Measurements from ENCODE around the gene THAP10. TPM values are rescaled to one million over a fixed set of nuclear protein-coding genes. Genes with fewer than 3 reads are reported as not detected.
"Not testable (repeated sequence)": the region's sequence is repeated elsewhere in the genome, so short reads cannot be mapped to it uniquely, and the experiment has no call there.

The THAP10 gene
- total RNA-seq, 1 donor = 2.6 TPM

- DNase-seq (ENCODE audit: low read depth) = no peak
- H3K4me3 ChIP-seq (ENCODE audit: low read depth, low read length) = no peak overlapping the region
- TF ChIP-seq, protein P1, sequence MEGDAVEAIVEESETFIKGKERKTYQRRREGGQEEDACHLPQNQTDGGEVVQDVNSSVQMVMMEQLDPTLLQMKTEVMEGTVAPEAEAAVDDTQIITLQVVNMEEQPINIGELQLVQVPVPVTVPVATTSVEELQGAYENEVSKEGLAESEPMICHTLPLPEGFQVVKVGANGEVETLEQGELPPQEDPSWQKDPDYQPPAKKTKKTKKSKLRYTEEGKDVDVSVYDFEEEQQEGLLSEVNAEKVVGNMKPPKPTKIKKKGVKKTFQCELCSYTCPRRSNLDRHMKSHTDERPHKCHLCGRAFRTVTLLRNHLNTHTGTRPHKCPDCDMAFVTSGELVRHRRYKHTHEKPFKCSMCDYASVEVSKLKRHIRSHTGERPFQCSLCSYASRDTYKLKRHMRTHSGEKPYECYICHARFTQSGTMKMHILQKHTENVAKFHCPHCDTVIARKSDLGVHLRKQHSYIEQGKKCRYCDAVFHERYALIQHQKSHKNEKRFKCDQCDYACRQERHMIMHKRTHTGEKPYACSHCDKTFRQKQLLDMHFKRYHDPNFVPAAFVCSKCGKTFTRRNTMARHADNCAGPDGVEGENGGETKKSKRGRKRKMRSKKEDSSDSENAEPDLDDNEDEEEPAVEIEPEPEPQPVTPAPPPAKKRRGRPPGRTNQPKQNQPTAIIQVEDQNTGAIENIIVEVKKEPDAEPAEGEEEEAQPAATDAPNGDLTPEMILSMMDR (IDR thresholded peaks at IDR 0.05; ENCODE audit: insufficient read depth, low read depth, low read length) = no peak
These were observed 11.5 kb downstream of the THAP10 start for GRCh38 chr15:70880781-70881180.

DNA sequence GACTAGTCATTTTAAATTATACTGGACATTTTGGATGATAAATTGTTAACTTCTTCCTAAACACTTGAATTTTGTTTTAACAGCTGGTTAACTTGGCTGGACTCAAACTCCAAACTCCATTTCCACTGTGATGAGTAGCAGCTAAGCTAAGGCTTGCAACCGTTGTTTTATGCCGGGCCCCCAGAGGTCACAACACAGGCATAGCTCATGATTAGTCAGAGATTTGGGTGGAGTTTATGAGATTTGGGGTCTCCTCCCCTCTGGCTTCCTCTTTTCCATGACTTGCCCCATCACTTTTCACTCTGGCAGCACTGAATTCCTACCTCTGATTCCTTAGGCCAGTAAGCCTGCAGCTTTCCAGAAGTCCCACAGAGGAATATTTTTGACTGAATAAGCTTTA lies 12.8 kb downstream of the THAP10 start:
- H3K4me3 ChIP-seq (ENCODE audit: low read depth, low read length) = no peak overlapping the region
- TF ChIP-seq, protein P1 (IDR thresholded peaks at IDR 0.05; ENCODE audit: insufficient read depth, low read depth, low read length) = no peak
- no peak for DNase-seq (ENCODE audit: low read depth)

DNA sequence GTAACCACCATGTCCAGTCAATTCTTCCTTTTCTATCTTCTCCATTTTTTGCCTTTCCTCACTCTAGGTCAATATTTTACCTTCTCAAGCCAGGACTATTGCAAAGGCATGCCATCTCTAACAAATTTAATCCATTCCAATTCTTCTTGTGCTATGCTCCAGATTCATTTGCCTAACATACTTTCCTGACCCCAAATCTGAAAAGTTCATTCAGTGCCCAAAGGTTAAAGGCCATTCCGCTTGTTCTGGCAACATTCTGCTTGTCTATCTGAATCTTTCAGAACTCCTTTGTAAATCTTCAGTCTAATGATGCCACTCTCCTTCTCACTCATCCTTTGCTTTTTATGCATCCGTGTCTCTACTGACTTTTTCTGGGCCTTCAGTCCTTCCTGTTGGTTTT lies 15.6 kb downstream of the THAP10 start:
- no peak overlapping the region for H3K4me3 ChIP-seq (ENCODE audit: low read depth, low read length)
- no peak for DNase-seq (ENCODE audit: low read depth)
- TF ChIP-seq, protein P1 (IDR thresholded peaks at IDR 0.05; ENCODE audit: insufficient read depth, low read depth, low read length) = no peak

- DNase-seq (ENCODE audit: low read depth) = no peak
- TF ChIP-seq, protein P1 (IDR thresholded peaks at IDR 0.05; ENCODE audit: insufficient read depth, low read depth, low read length) = no peak
- no peak overlapping the region for H3K4me3 ChIP-seq (ENCODE audit: low read depth, low read length)
These were observed 16.2 kb downstream of the THAP10 start for GRCh38 chr15:70876011-70876410.

GRCh38 chr15:70875001-70875782 lies 17.0 kb downstream of the THAP10 start:
- H3K4me3 ChIP-seq (ENCODE audit: low read depth, low read length) = no peak overlapping the region
- TF ChIP-seq, protein P1 (IDR thresholded peaks at IDR 0.05; ENCODE audit: insufficient read depth, low read depth, low read length) = peak; percentile 71
- DNase-seq (ENCODE audit: low read depth) = peak; percentile 54

DNA sequence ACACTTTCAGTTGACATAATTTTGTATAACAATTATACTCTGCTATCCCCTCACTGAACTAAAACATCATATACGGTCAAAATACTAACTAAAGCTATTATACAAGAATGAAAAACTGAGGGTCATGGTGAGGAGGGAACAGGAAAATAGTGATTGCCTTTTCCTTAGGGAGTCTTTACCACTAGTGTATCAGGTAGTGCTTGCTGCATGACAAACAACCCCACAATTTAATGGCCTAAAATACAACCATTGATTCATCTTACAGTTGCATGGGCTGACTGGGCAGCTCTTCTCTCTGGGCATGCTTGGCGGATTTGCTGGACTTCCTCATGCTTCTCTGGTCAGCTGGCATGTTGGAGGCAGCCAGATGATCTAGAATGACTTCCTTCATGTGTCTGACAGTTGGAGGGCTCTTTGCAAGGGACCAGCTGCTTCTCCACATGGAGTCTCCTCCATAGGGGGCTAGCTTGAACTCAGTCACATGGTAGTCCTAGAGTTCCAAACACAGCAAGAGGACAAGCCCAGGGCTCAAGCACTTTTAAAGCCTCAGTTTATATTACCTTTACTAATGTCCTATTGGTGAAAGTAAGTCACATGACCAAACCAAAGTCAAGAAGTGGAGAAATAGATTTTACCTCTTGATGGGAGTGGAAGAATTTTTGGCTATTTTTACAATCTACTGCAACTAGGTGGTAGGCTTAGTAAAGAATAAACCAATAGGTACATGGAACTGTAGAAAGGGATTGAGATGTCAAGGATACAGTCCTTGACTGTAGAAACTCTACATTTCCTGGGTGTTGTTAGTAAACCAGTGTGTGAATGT lies 18.8 kb downstream of the THAP10 start:
- no peak for DNase-seq (ENCODE audit: low read depth)

DNA sequence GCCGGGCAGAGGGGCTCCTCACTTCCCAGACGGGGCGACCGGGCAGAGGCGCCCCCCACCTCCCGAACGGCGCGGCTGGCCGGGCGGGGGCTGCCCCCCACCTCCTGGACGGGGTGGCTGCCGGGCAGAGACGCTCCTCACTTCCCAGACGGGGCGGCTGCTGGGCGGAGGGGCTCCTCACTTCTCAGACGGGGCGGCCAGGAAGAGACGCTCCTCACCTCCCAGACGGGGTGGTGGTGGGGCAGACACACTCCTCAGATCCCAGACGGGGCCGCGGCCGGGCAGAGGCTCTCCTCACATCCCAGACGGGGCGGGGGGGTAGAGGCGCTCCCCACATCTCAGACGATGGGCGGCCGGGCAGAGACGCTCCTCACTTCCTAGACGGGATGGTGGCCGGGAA lies 20.7 kb downstream of the THAP10 start:
- H3K4me3 ChIP-seq (ENCODE audit: low read depth, low read length); DNase-seq (ENCODE audit: low read depth): not testable (repeated sequence)

More for the DNA sequence above, 18.8 kb downstream of the THAP10 start:
- H3K4me3 ChIP-seq (ENCODE audit: low read depth, low read length) = no peak overlapping the region
- TF ChIP-seq, protein P1 (IDR thresholded peaks at IDR 0.05; ENCODE audit: insufficient read depth, low read depth, low read length) = no peak

All from fibroblast of villous mesenchyme (primary cell).